A204.1 (cell line): ENCODE data around the gene OR52R1.
"Not testable (repeated sequence)": the region's sequence is repeated elsewhere in the genome, so short reads cannot be mapped to it uniquely, and the experiment has no call there.

ENCODE experiments used
- FAIRE-seq: peaks from 2 replicates; lab custom pipeline; 2012; peaks lifted over from hg19 to GRCh38; lab: Jason Lieb, UNC

The OR52R1 gene

DNA sequence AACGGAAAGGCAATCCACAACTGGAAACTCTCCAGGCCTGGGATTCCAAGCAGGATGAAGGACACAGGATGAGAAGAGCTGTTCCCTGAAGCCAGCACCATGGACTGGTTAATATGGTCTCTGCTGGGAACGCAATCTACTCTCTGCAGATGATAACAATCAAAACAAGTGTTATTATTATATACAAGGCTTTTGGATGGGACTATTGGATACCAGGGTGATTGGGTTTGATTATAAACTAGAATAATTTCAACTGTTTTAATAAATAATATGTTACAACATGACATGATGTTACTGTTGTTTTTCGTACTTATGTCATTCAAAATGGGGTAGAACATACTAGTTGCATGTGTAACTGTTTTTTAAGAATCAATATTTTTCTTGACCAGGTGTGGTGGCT, at the start of gene OR52R1:
OR52R1 (minus strand) TSS at position 101 of the 400 bp plus-strand sequence; CDS start at position 101, 0 bp downstream.
- no peak for FAIRE-seq

GRCh38 chr11:4851033-4851432, 46.9 kb upstream of the OR52R1 start:
- FAIRE-seq = no peak

DNA sequence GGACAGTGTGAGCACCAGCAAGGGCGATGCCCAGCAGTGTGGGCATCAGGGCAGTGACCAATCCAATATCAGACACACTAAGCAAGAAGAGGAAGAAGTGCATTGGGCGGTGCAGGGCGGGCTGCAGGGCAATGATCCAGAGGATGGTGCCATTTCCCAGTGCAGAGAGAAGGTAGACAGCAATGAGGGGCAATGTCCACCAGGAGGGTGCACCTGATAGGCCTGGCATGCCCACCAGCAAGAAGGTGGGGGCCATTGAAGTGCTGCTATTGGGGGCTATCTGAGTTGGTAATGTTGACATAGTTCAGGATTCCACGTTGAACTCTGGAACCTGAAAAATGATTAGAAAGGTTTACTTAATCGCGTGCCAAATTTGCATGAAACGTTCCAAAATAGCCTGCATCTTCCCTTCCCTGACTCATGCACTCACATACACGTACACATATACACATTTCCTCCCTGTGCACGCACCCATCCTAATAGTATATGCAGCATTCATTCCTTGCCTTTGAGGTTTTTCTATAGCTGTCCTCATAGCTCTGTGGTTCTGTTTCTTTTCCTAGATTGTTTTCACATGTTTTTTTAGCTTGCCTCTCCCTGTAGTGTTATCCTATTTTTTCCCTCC, 44.8 kb upstream of the OR52R1 start, which contains the start of gene OR51S1:
OR51S1 (minus strand) TSS at position 301 of the 625 bp plus-strand sequence; CDS start at position 301, 0 bp downstream.
- no peak for FAIRE-seq

DNA sequence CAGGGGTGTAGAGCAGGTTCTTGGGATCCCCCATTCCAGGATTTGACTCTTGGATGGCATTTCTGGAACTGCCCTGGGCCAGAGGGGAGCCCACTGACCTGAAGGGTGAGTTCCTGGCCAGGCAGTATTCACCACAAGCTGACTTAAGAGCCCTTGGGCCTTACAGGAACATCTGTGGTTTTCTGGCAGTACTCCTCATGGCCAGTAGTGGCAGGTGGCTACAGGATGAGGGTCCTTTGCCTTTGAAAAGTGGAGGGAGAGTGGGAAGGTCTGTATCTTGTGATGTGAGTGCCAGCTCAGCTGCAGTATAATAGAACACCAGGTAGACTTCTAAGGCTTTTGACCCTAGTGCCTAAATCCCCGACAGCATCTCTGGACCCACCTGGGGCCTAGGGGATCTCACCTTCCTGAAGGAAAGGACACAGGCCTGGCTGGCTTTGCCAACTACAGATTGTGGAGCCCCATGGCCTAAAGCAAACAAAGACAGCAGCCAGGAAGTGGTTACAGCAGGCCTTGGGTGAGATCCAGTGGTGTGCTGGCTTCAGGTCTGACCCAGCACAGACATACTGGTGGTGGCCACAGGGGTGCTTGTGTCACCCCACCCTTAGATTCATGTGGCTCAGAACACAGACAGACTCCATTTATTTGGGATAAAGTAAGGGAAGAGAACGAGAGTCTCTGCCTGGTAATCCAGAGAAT, 35.8 kb upstream of the OR52R1 start:
- FAIRE-seq = no peak

- FAIRE-seq = no peak
These were observed 26.7 kb upstream of the OR52R1 start for GRCh38 chr11:4830909-4831308.

GRCh38 chr11:4830346-4830745, 26.2 kb upstream of the OR52R1 start:
- FAIRE-seq = no peak

GRCh38 chr11:4826425-4826824, 22.2 kb upstream of the OR52R1 start:
- FAIRE-seq = no peak

DNA sequence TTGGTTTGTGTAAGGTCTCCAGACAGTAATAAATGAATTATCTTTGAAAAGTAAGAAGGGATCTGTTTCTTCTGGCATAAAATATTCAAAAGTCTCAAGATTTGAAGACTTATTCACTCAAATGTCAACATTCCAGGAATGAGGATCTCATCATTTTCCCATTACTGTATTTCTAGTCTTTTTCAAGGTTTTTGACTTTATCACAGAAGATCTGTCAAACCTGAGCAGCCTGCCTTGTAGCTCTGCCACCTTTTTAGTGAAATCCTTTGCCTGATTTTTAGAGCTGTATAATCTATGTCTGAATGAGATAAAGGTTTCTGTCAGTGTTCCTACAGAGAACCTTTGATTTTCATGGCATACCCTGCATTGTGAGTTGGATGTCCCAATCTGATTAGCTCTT, 21.0 kb upstream of the OR52R1 start:
- FAIRE-seq = no peak

- FAIRE-seq = no peak
These were observed 16.8 kb upstream of the OR52R1 start, which contains the start of gene OR51F2 for GRCh38 chr11:4821021-4821420. Gene OR51F2, plus strand, starts transcription at chr11:4821321. Its CDS starts 101 bp downstream, at chr11:4821422.

- no peak for FAIRE-seq
These were observed 5.1 kb upstream of the OR52R1 start for GRCh38 chr11:4809246-4809645.

DNA sequence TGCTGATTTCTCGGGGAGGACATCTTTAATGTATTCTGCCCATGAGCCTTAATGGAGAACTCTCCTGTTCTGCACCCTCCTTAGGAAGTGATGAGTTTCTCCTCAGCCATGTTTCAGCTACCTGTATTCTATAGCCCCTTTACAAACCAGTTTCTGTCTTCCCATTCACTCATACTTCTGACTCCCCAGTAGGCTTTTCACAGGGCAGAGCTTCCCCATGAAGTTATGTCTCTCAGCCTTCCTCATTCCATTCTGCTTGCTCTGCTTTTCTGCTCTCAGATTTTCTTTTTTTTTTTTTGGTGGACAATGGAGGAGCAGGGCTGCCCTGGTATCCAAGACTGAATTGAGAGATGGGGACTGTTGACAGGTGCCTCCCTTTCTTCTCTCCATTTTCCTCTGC, 4.3 kb upstream of the OR52R1 start:
- no peak for FAIRE-seq

GRCh38 chr11:4801316-4801715, 2.9 kb downstream of the OR52R1 start:
- FAIRE-seq = not testable (repeated sequence)

- no peak for FAIRE-seq
These were observed 5.6 kb downstream of the OR52R1 start for GRCh38 chr11:4798427-4799183.

GRCh38 chr11:4797206-4797605, 7.0 kb downstream of the OR52R1 start:
- no peak for FAIRE-seq

- no peak for FAIRE-seq
These were observed 21.7 kb downstream of the OR52R1 start for GRCh38 chr11:4782454-4782853.

DNA sequence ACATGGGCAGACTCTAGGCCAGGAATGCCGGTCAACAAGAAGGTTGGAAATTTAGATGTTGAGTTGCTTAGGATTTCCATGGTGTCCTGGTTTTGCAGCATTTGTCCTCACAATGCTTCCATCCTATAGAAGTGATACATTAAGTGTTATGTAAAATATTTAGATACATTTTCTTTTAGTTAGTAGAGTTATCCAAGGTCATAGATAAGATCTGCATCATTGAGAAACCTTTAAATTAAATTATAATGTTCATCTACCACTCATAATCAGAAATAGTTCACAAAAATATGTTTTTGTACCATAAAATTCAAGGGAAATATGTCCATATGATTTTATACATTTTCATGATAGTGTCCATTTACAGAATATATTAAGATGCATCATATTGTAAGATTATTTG, 34.3 kb downstream of the OR52R1 start, which contains the start of gene OR51F1:
OR51F1 (minus strand) TSS at position 101 of the 400 bp plus-strand sequence; CDS start at position 101, 0 bp downstream.
- peak; percentile 19 for FAIRE-seq

DNA sequence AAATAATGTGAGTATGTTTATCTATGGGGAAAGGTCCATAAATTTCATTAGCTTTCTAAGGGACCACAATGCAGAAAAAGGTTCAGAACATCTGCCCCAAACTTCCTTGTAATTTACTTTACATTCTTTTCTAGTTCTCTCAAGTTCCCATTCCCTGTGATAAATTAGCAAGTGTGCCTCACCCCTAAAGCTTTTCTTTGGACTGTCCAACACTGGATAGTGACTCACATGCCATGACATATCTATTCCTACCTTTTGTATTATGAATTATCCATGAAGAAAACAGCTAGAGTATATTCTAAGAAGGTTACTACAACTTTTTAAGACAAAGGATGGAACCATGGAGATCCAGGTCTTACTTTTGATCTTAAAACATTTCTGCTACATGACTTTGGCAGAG, 36.1 kb downstream of the OR52R1 start:
- no peak for FAIRE-seq

- FAIRE-seq = no peak
These were observed 37.6 kb downstream of the OR52R1 start for GRCh38 chr11:4766420-4767043.

GRCh38 chr11:4763096-4763495, 41.1 kb downstream of the OR52R1 start:
- FAIRE-seq = no peak
